ENCODE results near the gene ITFG2. TPM values are rescaled to one million over a fixed set of nuclear protein-coding genes. Genes with fewer than 3 reads are reported as not detected.

ITFG2 gene
- total RNA-seq, 4 donors from 2014 or later = 11.9 to 29.0 (median 22.1) TPM

GRCh38 chr12:2800046-2800570, 12.4 kb upstream of the ITFG2 start:
- TF ChIP-seq POLR2A (IDR thresholded peaks at IDR 0.05) (no peak), POLR2AphosphoS5 (IDR thresholded peaks at IDR 0.05) (no peak), CTCF (IDR thresholded peaks at IDR 0.05) (no peak), EP300 (IDR thresholded peaks at IDR 0.05) (no peak)
- peaks cover 0 to 65% (median 13%) of the 10 kb centered on the region in 3 donors for H3K4me1 ChIP-seq

GRCh38 chr12:2801044-2801783, 11.3 kb upstream of the ITFG2 start:
- H3K36me3 ChIP-seq = peaks cover 0 to 91% of the 10 kb centered on the region in 2 donors
- H3K4me3 ChIP-seq = no peak overlapping the region
- peak overlapping the region in 1 of 4 donors; percentile 24 for H3K27ac ChIP-seq
- no peaks in the 10 kb centered on the region for H3K27me3 ChIP-seq
- TF ChIP-seq POLR2AphosphoS5 (IDR thresholded peaks at IDR 0.05) (no peak), CTCF (IDR thresholded peaks at IDR 0.05) (no peak), POLR2A (IDR thresholded peaks at IDR 0.05) (no peak), EP300 (IDR thresholded peaks at IDR 0.05) (no peak)
- peaks cover 0 to 65% (median 11%) of the 10 kb centered on the region in 3 donors for H3K4me1 ChIP-seq
- no peak for ATAC-seq
- WGBS, 2 donors (ENCODE audit: low coverage in 1 of 2) = 45 to 83% methylated on average over 4 to 6 of the region's 16 CpGs
- no peaks in the 10 kb centered on the region for H3K9me3 ChIP-seq

More at GRCh38 chr12:2800046-2800570, 12.4 kb upstream of the ITFG2 start:
- H3K4me3 ChIP-seq = no peak overlapping the region
- no peak overlapping the region for H3K27ac ChIP-seq
- no peaks in the 10 kb centered on the region for H3K27me3 ChIP-seq
- peaks cover 0 to 84% of the 10 kb centered on the region in 2 donors for H3K36me3 ChIP-seq
- 100% methylated on average over 1 of the region's 3 CpGs; no CpG with 5 or more reads in 1 of the 2 donors for WGBS, 2 donors (ENCODE audit: low coverage in 1 of 2)
- no peaks in the 10 kb centered on the region for H3K9me3 ChIP-seq
- ATAC-seq = no peak

- WGBS, 2 donors (ENCODE audit: low coverage in 1 of 2) = 60 to 63% methylated on average over 5 of the region's 7 CpGs
- ATAC-seq = no peak
Observed at GRCh38 chr12:2803635-2804392, 8.7 kb upstream of the ITFG2 start.

GRCh38 chr12:2804393-2805142, 7.9 kb upstream of the ITFG2 start:
- Histone ChIP-seq H3K4me3 (no peak overlapping the region), H3K27me3 (no peaks in the 10 kb centered on the region), H3K9me3 (no peaks in the 10 kb centered on the region), H3K36me3 (peaks cover 0 to 62% of the 10 kb centered on the region in 2 donors), H3K4me1 (peaks cover 0 to 41% (median 0%) of the 10 kb centered on the region in 3 donors), H3K27ac (peak overlapping the region in 2 of 4 donors; percentile 25)
- no peak for TF ChIP-seq POLR2AphosphoS5 (IDR thresholded peaks at IDR 0.05)
- no peak for TF ChIP-seq EP300 (IDR thresholded peaks at IDR 0.05)
- TF ChIP-seq POLR2A (IDR thresholded peaks at IDR 0.05) = no peak
- TF ChIP-seq CTCF (IDR thresholded peaks at IDR 0.05) = no peak
- no peak for ATAC-seq
- 20 to 25% methylated on average over 1 to 4 of the region's 5 CpGs for WGBS, 2 donors (ENCODE audit: low coverage in 1 of 2)

More at GRCh38 chr12:2803635-2804392, 8.7 kb upstream of the ITFG2 start:
- peaks cover 0 to 70% of the 10 kb centered on the region in 2 donors for H3K36me3 ChIP-seq
- H3K4me3 ChIP-seq = no peak overlapping the region
- no peaks in the 10 kb centered on the region for H3K9me3 ChIP-seq
- no peak for TF ChIP-seq EP300 (IDR thresholded peaks at IDR 0.05)
- TF ChIP-seq CTCF (IDR thresholded peaks at IDR 0.05) = no peak
- no peak for TF ChIP-seq POLR2AphosphoS5 (IDR thresholded peaks at IDR 0.05)
- no peak for TF ChIP-seq POLR2A (IDR thresholded peaks at IDR 0.05)
- H3K27me3 ChIP-seq = no peaks in the 10 kb centered on the region
- peaks cover 0 to 47% (median 0%) of the 10 kb centered on the region in 3 donors for H3K4me1 ChIP-seq
- H3K27ac ChIP-seq = peak overlapping the region in 2 of 4 donors; percentile 25
